Panc1 (cell line): Measurements from ENCODE around the gene AHNAK. TPM values are rescaled to one million over a fixed set of nuclear protein-coding genes. Genes with fewer than 3 reads are reported as not detected.

Experiments used
- ATAC-seq: fragments of 200-7000 bp; cut with Tn5 transposase; 2 replicates; pipeline ENCODE4 v1.9.1; 2020; ENCODE audit warnings: mild to moderate bottlenecking, moderate library complexity
- BruUV-seq: library from RNA; stranded (reverse); fragments of 400-500 nt; replicated peaks from 2 replicates; lab custom pipeline; 2021; lab: Mats Ljungman, UMichigan
- CTCF ChIA-PET: fragments of 300-600 bp; sonication (Branson Sonifier 250); formaldehyde crosslinking; loops from one replicate; lab custom pipeline; 2022; ENCODE audit warnings: antibody characterized with exemption; lab: Charles Lee
- POLR2A ChIA-PET: fragments of 300-600 bp; sonication (Branson Sonifier 250); formaldehyde crosslinking; loops from one replicate; lab custom pipeline; 2022; ENCODE audit warnings: antibody characterized with exemption; lab: Charles Lee
- DNase-seq: peaks from one replicate; pipeline ENCODE4 v3.0.0-alpha.2; 2010; ENCODE audit warnings: low read depth, low spot score
- H3K27ac ChIP-seq: 2 replicates; pipeline ENCODE4 v1.5.1; 2011; ENCODE audit warnings: mild to moderate bottlenecking, low read length, inconsistent platforms
- H3K27me3 ChIP-seq: fragments of 200-500 bp; sonication (Bioruptor generic); 2 replicates; pipeline ENCODE4 v1.6.0; 2014; ENCODE audit warnings: low read length, inconsistent platforms; ENCODE audit not compliant: control insufficient read depth, insufficient read depth
- H3K36me3 ChIP-seq: fragments of 200-500 bp; sonication (Bioruptor generic); 2 replicates; pipeline ENCODE4 v1.5.1; 2014; ENCODE audit warnings: inconsistent platforms, mild to moderate bottlenecking, low read length, moderate library complexity; ENCODE audit not compliant: control insufficient read depth, insufficient read depth
- H3K4me1 ChIP-seq: 2 replicates; pipeline ENCODE4 v1.5.1; 2011; ENCODE audit warnings: inconsistent platforms, mild to moderate bottlenecking, low read length, moderate library complexity; ENCODE audit not compliant: control insufficient read depth, insufficient read depth
- H3K4me3 ChIP-seq, 2 experiments: 2 replicates each; pipeline ENCODE4 v1.5.1; 2011 to 2012; ENCODE audit warnings: low read depth in 2 of 2, low read length in 2 of 2, mild to moderate bottlenecking in 2 of 2, inconsistent platforms in 1 of 2, moderate library complexity in 1 of 2
- H3K9me3 ChIP-seq: fragments of 200-500 bp; sonication (Bioruptor generic); 2 replicates; pipeline ENCODE4 v1.5.1; 2014; ENCODE audit warnings: low read depth, mild to moderate bottlenecking, inconsistent platforms, low read length, moderate library complexity; ENCODE audit not compliant: control insufficient read depth, insufficient read depth
- CTCF ChIP-seq: fragments of 450-650 bp; IDR thresholded peaks from 2 replicates; pipeline ENCODE4 v1.5.1; 2017; ENCODE audit warnings: mild to moderate bottlenecking
- POLR2AphosphoS5 ChIP-seq: IDR thresholded peaks from 2 replicates; pipeline ENCODE4 v1.6.1; 2012; ENCODE audit warnings: mild to moderate bottlenecking, low read depth, low read length, moderate library complexity
- REST ChIP-seq, 2 experiments: IDR thresholded peaks; 2 replicates each; pipeline ENCODE4 v1.6.1; 2011 to 2012; ENCODE audit warnings: low read depth in 2 of 2, control low read depth in 1 of 2, low read length in 1 of 2, mild to moderate bottlenecking in 1 of 2, moderate library complexity in 1 of 2; ENCODE audit not compliant: insufficient read depth in 1 of 2
- SIN3A ChIP-seq: IDR thresholded peaks from 2 replicates; pipeline ENCODE4 v1.6.1; 2012; ENCODE audit warnings: low read depth, mild to moderate bottlenecking, low read length, moderate library complexity, borderline replicate concordance; ENCODE audit not compliant: insufficient read depth
- TCF7L2 ChIP-seq: IDR thresholded peaks from 2 replicates; pipeline ENCODE4 v1.6.1; 2011; ENCODE audit warnings: mild to moderate bottlenecking, low read depth, low read length, inconsistent platforms
- in situ Hi-C: cut with HindIII; loops from 2 replicates; pipeline ENCODE4 v1.10.0; 2016; ENCODE audit warnings: low sequenced_read_pairs, low pct_unique_long_range_greater_than_20kb
- intact Hi-C: fragments of 100-400 bp; cut with micrococcal nuclease; formaldehyde crosslinking; loops from one replicate; pipeline ENCODE4 v1.10.0; 2022; ENCODE audit not compliant: unreplicated experiment
- total RNA-seq: library from RNA; stranded (reverse); gene quantifications from one replicate; pipeline ENCODE4 v1.2.1, GENCODE V29; 2021; ENCODE audit not compliant: unreplicated experiment

AHNAK gene
- total RNA-seq, 1 experiment from 2014 or later: 844 TPM

GRCh38 chr11:62420882-62421281 is 125.7 kb downstream of the AHNAK start:
- H3K27me3 ChIP-seq: no peaks in the 10 kb centered on the region
- ChIA-PET POLR2A (no interaction called here), CTCF (no interaction called here)
- DNase-seq: no peak
- peak overlapping the region; percentile 81; the same call in 1 of the 2 replicates for H3K27ac ChIP-seq
- no peaks in the 10 kb centered on the region for H3K36me3 ChIP-seq
- intact Hi-C loops: loop anchor here (5.0 kb wide), 1 partner anchor 121 kb away; no protein-coding TSS in a partner anchor
- no peaks in the 10 kb centered on the region for H3K9me3 ChIP-seq
- peaks cover 24% of the 10 kb centered on the region for H3K4me1 ChIP-seq
- in situ Hi-C loops: no loop called here
- H3K4me3 ChIP-seq: no peak overlapping the region
- no TSS peak for BruUV-seq
- no peak for ATAC-seq
- TF ChIP-seq SIN3A (no peak), CTCF (no peak), POLR2AphosphoS5 (no peak), REST (IDR thresholded peaks at IDR 0.05; ENCODE audit: insufficient read depth in 1 of 2, low read depth in 2 of 2, low read length in 1 of 2) (no peak), TCF7L2 (no peak)

- in situ Hi-C loops: no loop called here
- BruUV-seq: no TSS peak
- ATAC-seq: no peak
Measured at GRCh38 chr11:62419943-62420342, 126.7 kb downstream of the AHNAK start.

More at GRCh38 chr11:62419943-62420342, 126.7 kb downstream of the AHNAK start:
- no peaks in the 10 kb centered on the region for H3K9me3 ChIP-seq
- ChIA-PET POLR2A (no interaction called here), CTCF (interaction anchor here (1.0 kb wide), 1 partner anchor 25 kb away, joined by 3 read pairs; no protein-coding TSS in a partner anchor)
- no peak for TF ChIP-seq SIN3A
- no peak for TF ChIP-seq CTCF
- TF ChIP-seq POLR2AphosphoS5: no peak
- no peak for TF ChIP-seq REST (IDR thresholded peaks at IDR 0.05; ENCODE audit: insufficient read depth in 1 of 2, low read depth in 2 of 2, low read length in 1 of 2)
- TF ChIP-seq TCF7L2: no peak
- H3K36me3 ChIP-seq: no peaks in the 10 kb centered on the region
- no peaks in the 10 kb centered on the region for H3K27me3 ChIP-seq
- intact Hi-C loops: loop anchor here (5.0 kb wide), 1 partner anchor 122 kb away; no protein-coding TSS in a partner anchor
- H3K27ac ChIP-seq: peak overlapping the region; percentile 62
- H3K4me1 ChIP-seq: peaks cover 21% of the 10 kb centered on the region
- no peak overlapping the region for H3K4me3 ChIP-seq
- no peak for DNase-seq
